Measurements from ENCODE around the gene ACOT4. TPM values are rescaled to one million over a fixed set of nuclear protein-coding genes. Genes with fewer than 3 reads are reported as not detected.

Gene ACOT4
- total and polyA plus RNA-seq, 2 donors (not counting 3 experiments of a cell fraction or from before 2014, with no cell fraction given): 0.46 to 0.69 TPM

DNA sequence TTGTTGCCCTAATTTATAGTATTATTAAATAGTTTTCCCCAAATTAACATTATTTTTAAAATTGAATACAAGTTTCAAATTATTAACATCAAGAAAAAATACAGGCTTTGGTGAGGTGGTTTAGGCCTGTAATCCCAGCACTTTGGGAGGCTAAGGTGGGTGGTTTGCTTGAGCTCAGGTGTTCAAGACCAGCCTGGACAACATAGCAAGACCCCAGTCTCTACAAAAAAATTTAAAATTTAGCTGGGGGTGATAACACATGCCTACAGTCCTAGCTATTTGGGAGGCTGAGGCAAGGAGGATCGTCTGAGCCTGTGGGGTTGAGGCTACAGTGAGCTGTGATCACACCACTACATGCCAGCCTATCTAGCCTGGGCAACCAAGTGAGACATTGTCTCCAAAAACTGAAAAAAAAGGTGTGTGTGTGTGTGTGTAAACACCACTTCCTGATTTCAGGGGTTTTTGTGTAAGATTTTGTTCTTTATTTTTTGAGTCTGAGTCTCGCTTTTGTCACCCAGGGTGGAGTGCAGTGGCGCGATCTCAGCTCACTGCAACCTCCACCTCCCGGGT, 49.2 kb downstream of the ACOT4 start:
- CTCF ChIA-PET: no interaction called here
- FAIRE-seq (peak; percentile 47), DNase-seq (ENCODE audit: low read depth, low spot score) (no peak)
- H3K79me2 ChIP-seq (ENCODE audit: control insufficient read depth, insufficient read depth, low read length): no peaks in the 10 kb centered on the region
- POLR2A ChIA-PET: no interaction called here
- no peak overlapping the region for H3K4me2 ChIP-seq (ENCODE audit: insufficient read depth, low read length)
- peaks cover 7% of the 10 kb centered on the region for H3K4me1 ChIP-seq (ENCODE audit: control insufficient read depth, extremely low read depth, insufficient read depth, low read length)
- no peak overlapping the region for H3K9ac ChIP-seq (replicated peaks; ENCODE audit: extremely low read depth, insufficient read depth, low read length)
- H3K36me3 ChIP-seq (ENCODE audit: control insufficient read depth in 2 of 2, extremely low read depth in 1 of 2, insufficient read depth in 2 of 2, low read length in 2 of 2): no peaks in the 10 kb centered on the region
- no peaks in the 10 kb centered on the region for H4K20me1 ChIP-seq (replicated peaks; ENCODE audit: control insufficient read depth, extremely low read depth, insufficient read depth, low read length)
- intact Hi-C loops (cut with micrococcal nuclease) (no loop called here), dilution Hi-C loops (cut with MboI; ENCODE audit: extremely low pct_ligation_motif_present, low sequenced_read_pairs) (no loop called here)
- TF ChIP-seq JUN (IDR thresholded peaks at IDR 0.05; ENCODE audit: borderline replicate concordance, insufficient read depth, insufficient read length, low read depth) (no peak), MYC (IDR thresholded peaks at IDR 0.05; ENCODE audit: low read depth, low read length) (no peak), GATA2 (IDR thresholded peaks at IDR 0.05; ENCODE audit: insufficient read depth, insufficient read length, low read depth, low read length) (no peak), POLR2AphosphoS5 (IDR thresholded peaks at IDR 0.05; ENCODE audit: insufficient read depth, low read depth, low read length) (no peak), EZH2 (IDR thresholded peaks at IDR 0.05; ENCODE audit: borderline replicate concordance, low read depth, low read length, severe bottlenecking) (no peak), FOS (IDR thresholded peaks at IDR 0.05; ENCODE audit: borderline replicate concordance, insufficient read depth, low read length) (no peak), POLR2A (IDR thresholded peaks at IDR 0.05; ENCODE audit: low read depth, low read length) (no peak)
- TF ChIP-seq, protein P1, sequence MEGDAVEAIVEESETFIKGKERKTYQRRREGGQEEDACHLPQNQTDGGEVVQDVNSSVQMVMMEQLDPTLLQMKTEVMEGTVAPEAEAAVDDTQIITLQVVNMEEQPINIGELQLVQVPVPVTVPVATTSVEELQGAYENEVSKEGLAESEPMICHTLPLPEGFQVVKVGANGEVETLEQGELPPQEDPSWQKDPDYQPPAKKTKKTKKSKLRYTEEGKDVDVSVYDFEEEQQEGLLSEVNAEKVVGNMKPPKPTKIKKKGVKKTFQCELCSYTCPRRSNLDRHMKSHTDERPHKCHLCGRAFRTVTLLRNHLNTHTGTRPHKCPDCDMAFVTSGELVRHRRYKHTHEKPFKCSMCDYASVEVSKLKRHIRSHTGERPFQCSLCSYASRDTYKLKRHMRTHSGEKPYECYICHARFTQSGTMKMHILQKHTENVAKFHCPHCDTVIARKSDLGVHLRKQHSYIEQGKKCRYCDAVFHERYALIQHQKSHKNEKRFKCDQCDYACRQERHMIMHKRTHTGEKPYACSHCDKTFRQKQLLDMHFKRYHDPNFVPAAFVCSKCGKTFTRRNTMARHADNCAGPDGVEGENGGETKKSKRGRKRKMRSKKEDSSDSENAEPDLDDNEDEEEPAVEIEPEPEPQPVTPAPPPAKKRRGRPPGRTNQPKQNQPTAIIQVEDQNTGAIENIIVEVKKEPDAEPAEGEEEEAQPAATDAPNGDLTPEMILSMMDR (IDR thresholded peaks at IDR 0.05; ENCODE audit: extremely low read depth in 1 of 2, insufficient read depth in 1 of 2, low read depth in 1 of 2, low read length in 2 of 2): no peak
- H3K9me3 ChIP-seq (replicated peaks; ENCODE audit: control insufficient read depth, insufficient read depth, low read length): no peaks in the 10 kb centered on the region
- no peak overlapping the region for H3K4me3 ChIP-seq (replicated peaks in 1 of 3; ENCODE audit: insufficient read depth in 1 of 3, low read depth in 1 of 3, low read length in 3 of 3)
- H3K27ac ChIP-seq (ENCODE audit: insufficient read depth, low read depth, low read length): no peak overlapping the region
- no peaks in the 10 kb centered on the region for H3K27me3 ChIP-seq (ENCODE audit: control insufficient read depth in 2 of 2, insufficient read depth in 2 of 2, low read length in 2 of 2)
- no TSS peak for BruUV-seq (replicated peaks)
- H3K9me1 ChIP-seq (replicated peaks; ENCODE audit: control insufficient read depth, extremely low read depth, insufficient read depth, low read length): no peaks in the 10 kb centered on the region
- H2AFZ ChIP-seq (ENCODE audit: low read depth, low read length): no peak overlapping the region
